Left lung (tissue), 10 donors: ENCODE data around the gene ENO4. TPM values are rescaled to one million over a fixed set of nuclear protein-coding genes. Genes with fewer than 3 reads are reported as not detected.

Experiments used
- ATAC-seq: fragments of 200-7000 bp; cut with Tn5 transposase; one replicate; pipeline ENCODE4 v1.9.1; 2020; ENCODE audit warnings: moderate library complexity
- DNase-seq, 4 donors: peaks; one replicate each; pipeline ENCODE4 v3.0.0-alpha.2; 2013 to 2020
- H3K27ac ChIP-seq, 2 donors: fragments of 200-600 bp; sonication (generic) in 1 of 2; one replicate each; pipeline versions ENCODE4 v1.5.0 to v1.8.0; 2020 to 2021
- H3K27me3 ChIP-seq, 2 donors: fragments of 200-600 bp; sonication (generic) in 1 of 2; one replicate each; pipeline versions ENCODE4 v1.5.0 to v1.8.0; 2020 to 2021
- H3K36me3 ChIP-seq, 2 donors: fragments of 200-600 bp; sonication (generic) in 1 of 2; one replicate each; pipeline versions ENCODE4 v1.5.0 to v1.8.0; 2020 to 2021
- H3K4me1 ChIP-seq, 2 donors: fragments of 200-600 bp; one replicate each; pipeline ENCODE4 v1.8.0; 2021
- H3K4me3 ChIP-seq, 2 donors: fragments of 200-600 bp; sonication (generic) in 1 of 2; one replicate each; pipeline versions ENCODE4 v1.5.0 to v1.8.0; 2020 to 2021; ENCODE audit warnings: mild to moderate bottlenecking in 1 of 2
- H3K9me3 ChIP-seq, 2 donors: fragments of 200-600 bp; sonication (generic) in 1 of 2; one replicate each; pipeline versions ENCODE4 v1.5.0 to v1.8.0; 2020 to 2021
- intact Hi-C, 2 donors: fragments of 100-400 bp; cut with DNase I; formaldehyde crosslinking; loops; one replicate each; pipeline versions ENCODE4 v1.11.2 to v1.14.2; 2022
- polyA plus RNA-seq, 6 donors: library from polyadenylated mRNA; unstranded; fragments of 120-200 nt; gene quantifications; one replicate each; pipeline ENCODE4 v1.2.1, GENCODE V29; 2013; ENCODE audit not compliant: insufficient read length in 6 of 6
- total RNA-seq, 2 donors: library from RNA; stranded (reverse); fragmentation: NEBNext Ultra II Directional; extraction: Animal tissue kit (Norgen Biotek cat#: 25700); gene quantifications; one replicate each; pipeline ENCODE4 v1.2.1, GENCODE V29; 2021
- TF ChIP-seq, protein P1 (sequence below), 2 donors: fragments of 200-600 bp; sonication (generic) in 1 of 2; IDR thresholded peaks; one replicate each; pipeline versions ENCODE4 v1.5.0 to v1.8.0; 2021; ENCODE audit warnings: antibody characterized with exemption in 2 of 2
- donor health status: DM: no; HTN: yes; CAD: no.
- donor health status: DM: no; HTN: no; CAD: no.

Gene ENO4
- total and polyA plus RNA-seq, 8 donors = 0.50 to 4.4 (median 3.0) TPM

DNA sequence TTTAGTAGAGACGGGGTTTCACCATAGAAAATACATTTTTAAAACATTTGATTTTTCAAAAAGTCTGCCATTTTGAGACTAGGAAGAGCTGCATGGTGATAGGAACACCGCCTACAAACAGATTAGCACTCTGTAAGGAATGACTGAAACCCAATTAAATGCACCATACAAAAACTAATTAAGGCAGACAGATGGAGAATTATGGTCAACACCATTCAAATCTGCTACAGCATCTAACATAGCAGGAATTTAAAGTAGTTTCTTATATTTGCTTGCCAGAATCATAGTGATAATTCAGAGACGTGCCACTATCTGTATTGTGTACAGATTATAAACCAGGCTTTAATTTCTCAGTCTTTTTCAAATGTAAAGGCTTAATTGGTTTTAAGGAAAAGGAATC, 68.2 kb downstream of the ENO4 start:
- TF ChIP-seq, protein P1, sequence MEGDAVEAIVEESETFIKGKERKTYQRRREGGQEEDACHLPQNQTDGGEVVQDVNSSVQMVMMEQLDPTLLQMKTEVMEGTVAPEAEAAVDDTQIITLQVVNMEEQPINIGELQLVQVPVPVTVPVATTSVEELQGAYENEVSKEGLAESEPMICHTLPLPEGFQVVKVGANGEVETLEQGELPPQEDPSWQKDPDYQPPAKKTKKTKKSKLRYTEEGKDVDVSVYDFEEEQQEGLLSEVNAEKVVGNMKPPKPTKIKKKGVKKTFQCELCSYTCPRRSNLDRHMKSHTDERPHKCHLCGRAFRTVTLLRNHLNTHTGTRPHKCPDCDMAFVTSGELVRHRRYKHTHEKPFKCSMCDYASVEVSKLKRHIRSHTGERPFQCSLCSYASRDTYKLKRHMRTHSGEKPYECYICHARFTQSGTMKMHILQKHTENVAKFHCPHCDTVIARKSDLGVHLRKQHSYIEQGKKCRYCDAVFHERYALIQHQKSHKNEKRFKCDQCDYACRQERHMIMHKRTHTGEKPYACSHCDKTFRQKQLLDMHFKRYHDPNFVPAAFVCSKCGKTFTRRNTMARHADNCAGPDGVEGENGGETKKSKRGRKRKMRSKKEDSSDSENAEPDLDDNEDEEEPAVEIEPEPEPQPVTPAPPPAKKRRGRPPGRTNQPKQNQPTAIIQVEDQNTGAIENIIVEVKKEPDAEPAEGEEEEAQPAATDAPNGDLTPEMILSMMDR (IDR thresholded peaks at IDR 0.05) = no peak
- peaks cover 0 to 30% of the 10 kb centered on the region in 2 donors for H3K36me3 ChIP-seq
- H3K4me1 ChIP-seq = no peaks in the 10 kb centered on the region
- intact Hi-C loops = no loop called here
- H3K9me3 ChIP-seq = no peaks in the 10 kb centered on the region
- ATAC-seq (no peak), DNase-seq (no peak)
- no peaks in the 10 kb centered on the region for H3K27me3 ChIP-seq
- H3K4me3 ChIP-seq = no peak overlapping the region
- H3K27ac ChIP-seq = no peak overlapping the region

DNA sequence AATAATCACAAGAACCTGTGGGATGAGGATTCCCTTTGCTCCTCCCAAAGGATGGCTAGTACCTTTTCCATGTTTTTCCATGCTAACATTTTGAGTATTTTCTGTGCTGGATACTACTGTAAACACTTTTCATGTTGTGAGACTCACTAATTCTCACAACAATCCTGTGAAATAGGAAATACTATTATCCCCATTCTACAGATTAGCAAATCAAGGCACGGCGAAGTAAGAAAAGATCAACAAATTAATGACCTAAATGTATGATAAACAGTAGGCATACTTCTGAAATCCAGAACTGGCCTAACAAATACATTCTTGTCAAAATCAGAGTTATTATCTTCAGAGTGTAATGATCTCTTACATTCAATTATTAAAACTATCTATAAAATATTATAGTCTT, 69.3 kb downstream of the ENO4 start:
- Histone ChIP-seq H3K9me3 (no peaks in the 10 kb centered on the region), H3K4me3 (no peak overlapping the region), H3K27ac (no peak overlapping the region), H3K36me3 (peaks cover 0 to 24% of the 10 kb centered on the region in 2 donors), H3K4me1 (no peaks in the 10 kb centered on the region), H3K27me3 (no peaks in the 10 kb centered on the region)
- ATAC-seq (no peak), DNase-seq (no peak)
- TF ChIP-seq, protein P1 (IDR thresholded peaks at IDR 0.05) = no peak
- intact Hi-C loops = no loop called here

DNA sequence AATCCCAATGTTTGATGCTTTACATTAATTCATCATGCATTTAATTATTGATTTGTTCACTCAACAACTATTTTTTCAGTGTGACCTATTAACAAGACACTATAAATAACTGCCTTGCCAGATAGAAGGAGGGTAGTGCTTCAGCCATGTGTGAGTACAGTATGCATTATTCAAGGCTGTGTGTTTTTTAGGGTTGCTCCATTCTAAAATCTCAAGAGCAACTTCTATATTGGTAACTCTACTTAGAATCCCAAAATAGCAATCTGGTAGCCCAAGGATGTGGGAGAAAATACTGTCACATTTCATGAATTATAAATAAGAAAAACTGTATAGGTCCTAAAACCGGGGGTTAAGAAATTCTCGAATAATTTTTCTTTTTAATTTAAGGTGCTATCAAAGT, 69.9 kb downstream of the ENO4 start:
- no peak for DNase-seq
- ATAC-seq = no peak
- no peaks in the 10 kb centered on the region for H3K27me3 ChIP-seq
- no peak overlapping the region for H3K4me3 ChIP-seq
- H3K9me3 ChIP-seq = no peaks in the 10 kb centered on the region
- TF ChIP-seq, protein P1 (IDR thresholded peaks at IDR 0.05) = no peak
- peaks cover 0 to 20% of the 10 kb centered on the region in 2 donors for H3K36me3 ChIP-seq
- intact Hi-C loops = no loop called here
- H3K4me1 ChIP-seq = no peaks in the 10 kb centered on the region
- H3K27ac ChIP-seq = no peak overlapping the region

DNA sequence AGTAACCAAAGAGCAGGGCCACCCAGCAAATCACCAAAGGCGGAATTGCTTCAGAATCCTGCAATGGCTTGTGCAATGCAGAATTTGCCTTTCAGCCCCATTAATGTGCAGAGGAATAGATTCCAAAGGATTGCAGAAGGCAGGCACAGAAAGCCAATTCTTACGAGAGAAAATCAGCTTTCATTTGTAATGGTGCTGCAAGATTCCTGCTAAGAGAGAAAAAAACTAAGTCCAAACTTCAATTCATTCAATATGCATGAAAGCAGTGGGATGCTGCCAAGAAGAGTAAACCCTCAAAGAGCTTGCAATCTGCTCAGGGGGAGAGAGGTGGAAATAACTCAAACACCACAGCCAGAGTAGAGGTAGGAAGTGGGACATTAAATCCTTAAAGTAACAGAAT, 70.4 kb downstream of the ENO4 start:
- no peaks in the 10 kb centered on the region for H3K4me1 ChIP-seq
- peaks cover 0 to 16% of the 10 kb centered on the region in 2 donors for H3K36me3 ChIP-seq
- H3K9me3 ChIP-seq = no peaks in the 10 kb centered on the region
- no peak for ATAC-seq
- H3K4me3 ChIP-seq = no peak overlapping the region
- TF ChIP-seq, protein P1 (IDR thresholded peaks at IDR 0.05) = no peak
- H3K27me3 ChIP-seq = no peaks in the 10 kb centered on the region
- no peak for DNase-seq
- intact Hi-C loops = no loop called here
- no peak overlapping the region for H3K27ac ChIP-seq

DNA sequence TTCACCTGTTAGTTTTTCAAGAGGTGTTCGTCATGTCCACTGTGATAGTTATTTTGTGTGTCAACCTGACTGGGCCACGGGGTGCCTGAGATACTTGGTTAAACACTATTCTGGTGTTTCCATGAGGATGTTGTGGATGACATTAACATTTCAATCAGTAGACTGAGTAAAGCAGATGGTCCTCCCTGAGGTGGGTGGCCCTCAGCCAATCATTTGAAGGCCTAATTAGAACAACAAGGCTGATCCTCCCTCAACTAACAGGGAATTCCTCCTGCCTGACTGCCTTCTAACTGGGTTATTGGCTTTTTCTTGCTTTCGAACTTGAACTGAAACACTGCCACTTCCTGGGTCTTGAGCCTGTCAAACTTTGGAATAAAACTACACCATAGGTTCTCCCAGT, 75.8 kb downstream of the ENO4 start:
- no peaks in the 10 kb centered on the region for H3K4me1 ChIP-seq
- ATAC-seq (no peak), DNase-seq (no peak)
- intact Hi-C loops = no loop called here
- no peaks in the 10 kb centered on the region for H3K9me3 ChIP-seq
- no peak overlapping the region for H3K27ac ChIP-seq
- no peak overlapping the region for H3K4me3 ChIP-seq
- H3K27me3 ChIP-seq = no peaks in the 10 kb centered on the region
- peaks cover 0 to 19% of the 10 kb centered on the region in 2 donors for H3K36me3 ChIP-seq
- TF ChIP-seq, protein P1 (IDR thresholded peaks at IDR 0.05) = no peak
